ENCODE data around the gene HSPBP1.

The HSPBP1 gene

DNA sequence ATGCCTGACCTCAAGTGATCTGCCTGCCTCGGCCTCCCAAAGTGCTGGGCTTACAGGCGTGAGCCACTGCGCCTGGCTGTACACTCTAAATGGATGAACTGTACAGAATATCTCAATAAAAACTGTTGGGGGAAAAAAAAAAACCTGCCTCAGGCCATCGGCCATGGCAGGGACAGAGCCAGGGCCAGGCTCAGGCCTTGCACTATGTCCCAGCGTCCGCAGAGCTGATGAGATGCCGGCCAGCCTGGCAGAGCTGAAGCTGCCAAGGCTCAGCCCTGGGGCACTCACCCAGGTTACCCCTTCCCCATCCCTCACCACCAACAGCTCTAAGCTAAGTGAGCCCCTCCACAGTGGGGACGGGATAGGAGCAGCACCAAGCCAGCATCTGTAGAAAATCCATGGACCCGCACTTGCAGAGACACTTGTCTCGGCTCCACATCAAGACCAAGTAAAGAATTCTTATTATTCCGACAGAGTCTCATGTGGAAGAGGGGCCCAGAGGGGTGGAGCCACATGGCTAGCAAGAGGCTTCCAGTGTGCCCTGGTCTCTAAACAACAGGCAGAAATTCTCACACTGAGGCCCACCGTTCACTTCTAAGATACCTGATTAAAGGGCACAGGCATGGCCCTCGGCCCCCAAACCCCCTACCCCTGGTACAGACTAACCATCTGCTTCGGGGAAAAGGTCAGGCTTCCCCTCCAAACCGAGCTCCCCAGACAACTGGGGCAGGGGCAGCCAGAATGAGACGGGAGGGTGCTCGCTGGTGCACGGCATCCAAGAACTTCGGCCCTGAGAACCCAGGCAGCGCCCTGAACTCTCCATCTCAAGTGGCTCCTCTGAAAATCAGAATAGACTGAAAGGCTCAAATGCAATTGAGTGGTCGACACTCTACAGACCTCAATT is 26.9 kb downstream of the HSPBP1 start:
- DNase-seq, result no peak

DNA sequence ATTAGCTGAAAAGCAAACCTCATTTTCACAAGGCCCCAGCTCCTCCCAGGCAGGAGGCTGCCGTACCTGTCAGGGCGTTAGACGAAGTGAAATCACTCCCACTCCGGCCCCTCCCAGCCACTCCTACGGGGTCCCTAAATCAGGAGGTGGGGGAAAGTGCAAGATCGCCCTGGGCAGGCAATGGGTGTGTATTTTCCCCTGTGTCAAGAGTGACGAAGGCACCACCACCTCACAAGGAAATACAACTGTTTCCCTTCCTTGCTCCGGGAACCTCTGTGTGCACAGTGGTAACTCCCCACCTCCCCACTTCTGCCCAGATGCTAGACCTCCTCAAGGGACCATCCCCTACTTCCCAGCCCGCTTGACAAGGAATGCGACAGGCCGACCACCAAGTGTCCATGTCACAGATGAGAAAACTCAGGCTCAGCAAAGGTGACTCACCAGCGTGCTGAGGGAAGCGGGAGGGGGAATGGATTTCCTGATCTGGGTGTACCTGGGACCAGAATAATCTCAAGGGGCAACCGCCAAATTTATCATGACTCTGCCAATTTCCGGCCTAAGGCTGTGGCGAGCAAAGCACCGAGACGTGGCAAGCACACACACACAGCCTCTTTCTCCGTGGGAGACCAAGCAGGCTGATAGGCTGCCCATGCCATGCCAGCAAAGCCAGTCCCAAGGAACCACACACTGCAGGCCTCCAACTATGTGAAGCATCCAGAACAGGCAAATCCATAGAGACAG is 28.4 kb downstream of the HSPBP1 start:
- no peak for DNase-seq

DNA sequence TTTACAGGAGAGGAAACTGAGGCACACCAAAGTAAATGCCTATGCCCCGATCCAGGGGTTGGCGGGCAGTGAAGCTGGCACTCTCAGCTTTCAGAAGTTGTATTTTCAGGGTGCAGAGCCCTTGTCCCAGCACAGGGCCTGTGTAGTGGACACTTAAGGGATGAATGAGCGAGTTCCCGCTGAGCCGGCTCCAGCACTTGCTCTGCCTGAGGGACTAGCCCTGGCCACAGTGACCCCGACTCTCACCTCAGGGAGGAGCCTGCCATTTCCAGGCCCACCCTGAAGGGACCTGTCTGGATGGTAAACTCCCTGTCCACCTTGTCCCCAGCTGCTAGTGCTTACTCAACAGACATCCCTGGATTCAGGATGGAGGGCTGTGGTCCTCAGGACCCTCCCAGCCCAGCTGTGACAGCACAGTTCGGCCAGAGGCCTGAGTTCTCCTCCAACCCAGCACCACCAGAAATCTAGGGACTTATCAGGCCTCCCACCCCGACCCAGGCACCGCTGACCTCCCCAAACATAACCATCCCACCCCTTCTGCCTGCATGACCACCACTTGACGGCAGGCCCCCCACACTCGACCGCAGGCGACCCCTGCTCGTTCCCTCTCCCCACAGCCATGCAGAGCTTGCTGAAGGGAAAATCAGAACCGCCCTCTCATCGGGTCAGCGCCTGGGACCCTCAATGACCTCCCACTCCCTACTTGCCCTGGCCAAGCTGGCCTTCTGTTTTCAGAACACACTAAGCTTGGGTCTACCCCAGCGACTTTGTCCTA is 29.5 kb downstream of the HSPBP1 start:
- no peak for DNase-seq

DNA sequence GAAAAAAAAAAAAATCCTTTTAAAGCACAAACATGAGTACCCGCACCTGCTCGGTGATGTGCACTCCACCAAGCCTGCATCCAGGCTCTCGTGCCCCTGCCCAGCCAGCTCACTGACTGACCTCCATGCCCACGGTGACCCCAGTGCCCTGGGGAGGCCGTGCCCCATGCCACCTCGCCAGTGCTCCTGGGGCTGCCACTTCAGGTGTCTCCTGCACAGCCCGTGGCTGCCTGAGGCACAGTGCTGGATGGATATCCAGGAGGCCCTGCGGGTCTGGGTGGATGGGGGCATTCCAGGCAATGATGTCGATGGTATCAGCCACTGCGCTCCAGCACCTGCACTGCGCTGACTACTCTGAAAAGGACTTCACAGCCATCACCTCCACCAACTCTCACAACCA is 30.1 kb downstream of the HSPBP1 start:
- no peak for DNase-seq

DNA sequence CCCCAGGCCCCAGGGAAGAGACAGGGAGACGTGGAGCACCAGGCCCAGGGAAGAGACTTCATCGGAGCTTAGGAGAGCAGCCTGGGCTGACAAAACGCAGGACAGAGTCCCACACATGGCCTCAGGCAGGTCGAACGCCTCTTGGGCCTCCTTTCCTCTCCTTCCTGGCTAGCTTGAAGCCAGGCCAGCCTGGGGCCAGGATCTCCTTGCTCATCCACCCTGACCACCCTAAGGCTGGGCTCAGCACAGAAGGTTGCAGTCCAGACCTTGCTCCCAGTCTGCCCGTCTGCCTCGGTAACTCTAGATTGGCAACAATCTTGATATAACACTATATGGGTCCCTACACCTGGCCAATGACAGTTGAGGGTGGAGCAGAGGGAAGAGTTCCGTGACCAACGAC is 31.2 kb downstream of the HSPBP1 start:
- no peak for DNase-seq

DNA sequence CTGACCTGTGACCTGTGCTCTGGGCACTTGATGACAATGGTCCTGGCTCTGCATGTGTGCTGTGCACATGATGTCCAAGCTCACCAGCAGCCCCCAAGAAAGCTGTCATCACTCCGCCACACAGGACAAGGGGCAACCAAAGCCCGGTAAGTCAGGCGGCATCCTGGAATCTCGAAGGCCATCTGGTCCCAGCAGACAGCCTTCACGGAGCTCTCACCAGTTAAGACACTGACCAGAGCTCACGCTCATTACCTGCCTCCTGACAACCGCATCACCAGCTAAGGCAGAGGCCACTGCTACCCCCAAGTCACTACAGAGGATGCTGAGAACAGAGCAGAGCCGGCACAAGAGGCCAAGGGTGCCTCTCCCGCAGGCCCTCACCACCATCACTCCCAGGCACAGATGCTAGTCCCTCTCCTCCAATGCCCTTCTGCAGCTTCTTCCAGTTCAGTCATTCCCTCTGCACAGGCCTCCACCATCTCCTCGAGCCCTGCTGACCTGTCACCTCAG is 31.7 kb downstream of the HSPBP1 start:
- no peak for DNase-seq

DNA sequence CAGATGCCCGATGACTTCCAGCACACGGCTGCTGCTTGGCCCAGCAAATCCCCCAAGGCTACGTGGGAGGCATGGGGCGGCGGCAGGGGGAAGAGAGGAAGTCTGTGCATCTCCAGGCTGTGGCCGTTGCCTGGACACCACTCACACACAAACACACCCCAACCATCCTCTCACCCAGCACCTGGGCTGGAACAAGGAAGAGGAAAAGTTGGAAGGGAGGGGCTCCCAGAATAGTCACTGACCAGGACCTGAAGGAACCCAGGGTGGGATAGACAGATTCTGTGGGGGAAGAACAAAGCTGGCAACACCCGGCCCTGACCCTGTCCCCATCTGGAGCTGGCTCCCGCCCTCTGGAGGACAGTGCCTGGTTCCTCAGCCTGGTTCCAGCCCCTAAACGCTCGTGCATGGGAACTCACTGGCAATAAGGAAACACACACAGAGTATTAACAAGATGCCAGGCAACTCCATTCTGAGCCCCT is 32.2 kb downstream of the HSPBP1 start:
- DNase-seq, result no peak

DNA sequence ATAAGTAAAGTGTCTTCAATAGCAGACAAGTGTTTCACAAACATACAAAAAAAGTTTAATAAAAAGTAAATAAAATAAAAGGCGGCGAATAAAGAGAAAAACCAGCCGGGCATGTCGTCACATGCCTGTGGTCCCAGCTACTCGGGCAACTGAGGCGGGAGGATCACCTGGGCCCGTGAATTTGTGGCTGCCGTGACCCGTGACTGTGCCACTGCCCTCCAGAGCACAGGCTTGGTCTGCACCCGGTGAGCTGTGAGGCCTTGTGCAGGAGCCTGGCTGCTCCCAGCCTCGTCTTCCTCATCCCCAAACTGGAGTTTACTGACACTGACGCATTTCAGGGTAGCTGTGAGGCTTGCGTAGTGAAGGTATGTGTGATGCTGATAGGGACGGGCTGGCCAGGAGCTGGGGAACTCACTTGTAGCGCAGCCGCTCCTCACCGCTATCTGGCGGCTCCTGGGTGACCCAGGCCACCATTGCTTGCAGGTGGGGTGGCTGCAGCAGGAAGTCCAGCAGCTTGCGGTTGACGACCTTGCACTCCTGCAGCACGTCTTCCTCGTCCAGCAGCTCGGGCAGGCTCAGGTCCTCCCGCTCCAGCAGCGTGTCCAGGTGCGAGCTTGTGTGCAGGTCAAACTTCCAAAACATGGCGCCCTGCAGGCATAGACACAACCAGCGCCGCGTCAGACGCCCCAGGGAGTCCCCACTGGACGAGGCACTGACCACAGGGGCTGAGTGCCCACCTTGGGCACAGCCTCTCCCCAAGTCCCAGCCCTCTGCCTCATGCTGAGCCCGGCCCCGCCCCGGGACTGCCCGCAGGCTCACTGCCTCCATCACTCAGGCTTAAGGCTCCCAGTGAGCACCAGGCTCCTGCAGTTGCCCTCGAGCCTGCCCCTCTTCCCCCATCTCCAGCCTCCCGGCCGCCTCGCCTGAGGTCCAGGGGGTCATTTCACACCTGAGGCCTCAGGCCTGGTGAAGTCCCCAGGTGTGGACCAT is 33.2 kb downstream of the HSPBP1 start:
- DNase-seq, result no peak

DNA sequence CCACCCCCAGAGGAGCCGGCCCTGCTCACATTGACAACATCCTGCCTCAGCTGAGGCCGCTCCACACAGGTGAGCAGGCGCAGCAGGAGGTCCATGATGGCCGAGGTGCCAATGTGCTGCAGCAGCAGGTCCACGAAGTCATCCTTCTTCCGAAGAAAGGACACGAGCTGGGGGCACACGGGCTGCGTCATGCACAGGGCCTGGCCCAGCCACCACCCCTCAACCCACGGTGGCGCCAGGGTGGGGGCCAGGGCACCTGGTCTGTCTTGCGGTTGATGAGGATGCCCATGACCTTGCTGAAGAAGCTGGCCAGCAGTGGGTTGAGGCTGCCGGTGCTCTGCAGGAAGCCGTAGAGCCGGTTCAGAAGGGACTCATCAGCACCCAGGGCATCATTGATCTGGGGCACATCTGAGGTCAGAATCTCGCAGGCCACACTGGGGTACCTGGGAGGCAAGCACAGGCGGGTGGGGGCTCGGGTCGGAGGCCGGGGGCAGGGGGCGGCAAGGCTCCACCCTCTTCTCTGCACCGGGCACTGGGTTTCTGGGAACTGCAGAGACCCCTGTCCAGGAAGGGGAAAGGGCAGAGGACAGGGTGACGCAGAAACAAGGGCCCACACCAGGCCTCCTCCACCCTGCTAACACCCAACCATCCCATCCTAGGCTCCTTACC is 34.5 kb downstream of the HSPBP1 start:
- no peak for DNase-seq

DNA sequence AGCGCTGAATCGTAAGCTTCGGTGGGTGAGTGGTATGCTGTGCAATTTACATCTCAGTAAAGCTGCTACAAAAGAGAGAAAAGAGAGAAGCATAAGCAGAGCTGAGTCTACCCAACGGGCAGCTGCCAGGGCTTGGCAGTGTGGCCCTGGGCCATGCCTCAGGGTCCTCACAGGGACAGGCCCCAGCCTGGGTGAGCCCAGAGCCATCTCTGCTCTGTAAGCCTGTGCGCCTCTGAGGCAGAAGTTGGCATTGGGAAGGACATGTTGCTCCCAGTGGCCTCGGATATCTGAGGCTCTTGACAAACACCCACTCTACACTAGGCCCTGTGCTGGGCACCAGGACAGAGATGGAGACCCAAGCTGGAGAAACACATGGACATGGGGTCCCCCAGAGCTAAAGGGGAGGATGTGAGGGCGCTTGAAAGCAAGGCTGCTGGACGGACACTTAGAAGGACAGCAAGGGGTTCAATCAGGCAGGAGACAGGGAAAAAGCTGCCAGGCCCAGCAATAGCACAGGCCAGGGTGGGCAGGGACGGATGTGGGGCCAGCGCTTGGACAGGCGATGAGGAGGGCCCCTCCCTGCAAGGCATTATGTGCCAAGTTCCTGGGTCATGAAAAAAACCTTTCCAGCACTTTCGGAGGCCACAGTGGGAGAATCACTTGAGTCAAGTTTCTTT is 35.8 kb downstream of the HSPBP1 start:
- DNase-seq, result no peak

DNA sequence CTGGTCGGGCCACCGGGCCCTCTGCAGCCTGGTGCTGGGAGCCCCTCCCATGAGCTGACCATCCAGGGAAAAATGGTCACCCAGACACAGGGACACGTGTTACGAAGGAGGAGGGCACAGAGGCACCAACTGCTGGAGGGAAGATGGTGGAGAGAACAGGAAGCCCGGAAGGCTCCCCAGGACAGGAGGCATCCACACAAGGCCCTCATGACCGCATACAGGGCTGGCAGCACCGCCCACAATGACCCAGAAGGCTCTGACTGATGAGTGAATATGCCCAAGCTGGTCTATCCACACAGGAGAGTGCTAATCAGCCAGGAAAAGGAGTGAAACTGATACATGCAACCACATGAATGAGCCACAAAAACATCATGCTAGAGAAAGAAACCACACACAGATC is 37.4 kb downstream of the HSPBP1 start:
- DNase-seq, result no peak

DNA sequence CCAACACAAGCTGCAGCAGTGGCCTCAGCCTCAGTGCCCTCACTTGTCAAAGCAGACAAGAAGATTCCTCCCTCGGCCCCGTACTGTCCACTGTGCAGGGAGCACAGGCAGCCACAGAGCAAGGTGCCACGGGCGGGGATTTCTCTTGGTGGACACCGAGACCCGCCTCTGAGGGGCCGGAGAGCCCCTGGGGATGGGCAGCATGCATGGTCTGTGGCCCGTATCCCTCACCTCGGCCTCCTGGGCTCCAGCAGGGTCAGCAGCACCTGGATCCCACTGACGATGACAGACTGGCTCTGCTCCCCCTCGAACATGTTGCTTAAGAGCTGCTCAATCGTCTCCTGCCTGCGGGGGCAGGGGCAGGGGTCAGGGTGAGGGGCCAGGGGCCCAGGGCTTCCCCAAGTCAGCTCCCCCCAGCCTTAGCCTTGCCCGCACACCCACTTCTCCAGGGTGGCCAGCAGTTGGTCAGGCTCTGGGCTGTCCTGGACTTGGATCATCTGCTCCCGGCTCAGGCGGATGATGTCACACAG is 37.9 kb downstream of the HSPBP1 start:
- DNase-seq, result no peak

DNA sequence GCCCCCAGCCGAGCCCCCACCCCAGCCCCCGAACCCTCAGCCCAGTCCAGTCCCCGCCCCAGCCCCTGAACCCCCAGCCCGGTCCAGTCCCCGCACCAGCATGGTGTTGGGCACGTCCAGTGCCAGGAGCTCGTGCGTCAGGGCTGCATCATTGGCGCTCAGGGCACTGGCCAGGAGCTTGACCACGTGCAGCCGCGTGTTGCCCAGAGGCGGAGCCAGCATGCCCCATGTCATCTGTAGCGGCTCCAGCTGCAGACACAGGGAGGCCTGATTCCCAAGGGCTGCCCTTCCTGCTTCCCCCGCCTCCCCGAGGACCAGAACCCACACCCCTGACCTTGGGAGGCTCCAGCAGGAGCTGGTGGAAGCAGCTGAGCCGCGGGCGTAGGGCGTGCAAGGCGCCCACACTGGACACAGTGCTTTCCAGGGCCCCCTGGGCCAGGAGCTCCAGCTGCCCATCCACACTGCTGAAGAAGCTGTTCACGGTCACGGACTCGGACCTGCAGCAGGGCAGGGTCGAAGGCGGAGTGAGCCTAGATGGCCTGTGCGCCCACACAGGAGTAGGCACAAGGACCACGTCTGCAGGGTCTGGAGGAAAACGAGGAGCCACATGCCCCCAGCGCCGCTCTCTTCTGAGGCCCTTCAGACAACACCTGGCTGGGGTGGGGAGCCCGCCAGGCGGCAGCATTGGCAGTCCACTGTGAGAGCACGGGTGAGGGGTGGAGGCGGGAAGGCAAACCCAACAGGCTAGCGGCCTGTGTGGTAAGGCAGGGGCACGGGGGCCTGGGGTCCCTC is 38.6 kb downstream of the HSPBP1 start:
- no peak for DNase-seq

DNA sequence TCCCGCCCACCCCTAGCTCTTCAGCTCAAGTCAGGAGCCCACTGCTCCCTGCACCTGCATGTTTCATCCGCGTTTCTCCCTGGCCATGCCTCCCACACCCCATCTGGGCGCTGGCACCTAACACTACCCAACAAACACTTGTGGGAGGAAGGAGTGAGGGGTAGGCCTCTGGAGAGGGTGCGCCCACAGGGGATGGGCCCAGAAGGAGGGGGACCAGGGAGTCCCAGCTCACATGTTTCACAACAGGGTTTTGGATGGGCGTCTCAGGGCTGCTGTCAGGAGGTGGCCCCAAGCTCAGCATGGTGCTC is 39.2 kb downstream of the HSPBP1 start:
- DNase-seq, result no peak

DNA sequence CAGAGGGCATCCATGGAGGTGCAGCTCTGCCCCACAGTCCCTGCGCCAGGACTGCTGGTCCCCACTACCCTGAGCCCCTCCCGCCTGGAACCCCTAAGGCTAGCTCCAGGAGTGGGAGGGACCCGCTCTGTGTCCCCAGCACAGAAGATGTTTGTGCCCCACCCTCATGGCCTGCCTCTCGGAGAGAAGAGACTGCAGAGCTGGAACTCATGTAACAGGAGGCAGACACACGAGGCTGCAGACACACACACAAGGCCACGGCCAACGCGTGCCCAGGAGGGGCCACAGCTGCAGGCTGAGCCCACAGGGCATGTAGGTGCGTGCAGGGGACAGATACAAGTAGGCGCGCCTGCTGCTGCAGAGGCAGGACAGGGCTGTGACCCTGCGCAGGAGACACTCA is 40.9 kb downstream of the HSPBP1 start:
- DNase-seq, result no peak

DNA sequence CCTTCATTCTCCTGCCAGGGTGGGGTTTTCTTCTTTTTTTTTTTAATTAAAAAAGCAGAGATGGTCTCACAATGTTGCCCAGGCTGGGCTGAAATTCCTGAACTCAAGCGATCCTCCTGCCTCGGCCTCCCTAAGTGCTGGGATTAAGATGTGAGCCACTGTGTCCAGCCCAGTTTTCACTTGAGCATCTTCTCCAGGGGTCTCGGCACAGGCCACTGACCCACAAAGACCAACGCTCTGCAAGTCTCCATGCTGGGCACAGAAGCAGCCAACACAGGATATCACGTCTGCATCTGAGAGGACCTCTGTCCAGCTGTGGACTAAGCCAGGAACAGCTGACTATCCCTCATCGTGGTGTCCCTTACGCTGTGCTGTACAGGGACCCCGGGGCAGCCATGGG is 41.9 kb downstream of the HSPBP1 start:
- DNase-seq, result no peak

DNA sequence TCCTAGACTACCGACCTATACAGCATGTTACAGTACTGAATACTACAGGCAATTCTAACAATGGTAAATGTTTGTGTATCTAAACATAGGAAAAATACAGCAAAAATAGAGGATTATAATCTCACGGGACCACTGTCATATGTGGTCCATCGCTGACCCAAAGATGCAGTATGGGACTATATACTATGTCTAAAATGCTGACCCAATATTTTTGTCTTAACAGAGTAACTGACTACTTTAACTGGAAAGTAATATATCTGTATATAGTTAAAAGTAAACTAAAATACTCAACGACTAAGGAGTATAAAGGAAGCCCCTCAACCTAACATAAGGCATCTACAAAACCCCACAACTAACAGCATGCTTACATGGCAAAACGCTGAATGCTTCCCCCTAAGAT is 46.9 kb downstream of the HSPBP1 start:
- no peak for DNase-seq

DNA sequence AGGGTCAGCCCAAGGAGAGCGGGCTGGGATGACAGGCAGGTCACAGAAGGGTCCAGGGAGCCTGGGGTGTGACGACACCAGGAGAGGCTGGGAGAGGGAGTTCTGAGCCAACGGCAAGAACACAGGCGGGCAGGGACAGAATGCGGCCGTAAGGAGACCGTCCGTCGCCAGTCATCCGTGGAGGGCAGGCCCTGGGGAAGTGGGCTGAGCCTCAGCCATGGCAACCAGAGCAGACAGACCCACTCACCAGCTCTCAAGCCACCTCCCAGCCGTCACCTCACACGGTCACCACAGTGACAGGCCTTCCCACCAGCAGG is 47.7 kb downstream of the HSPBP1 start:
- DNase-seq, result no peak

DNA sequence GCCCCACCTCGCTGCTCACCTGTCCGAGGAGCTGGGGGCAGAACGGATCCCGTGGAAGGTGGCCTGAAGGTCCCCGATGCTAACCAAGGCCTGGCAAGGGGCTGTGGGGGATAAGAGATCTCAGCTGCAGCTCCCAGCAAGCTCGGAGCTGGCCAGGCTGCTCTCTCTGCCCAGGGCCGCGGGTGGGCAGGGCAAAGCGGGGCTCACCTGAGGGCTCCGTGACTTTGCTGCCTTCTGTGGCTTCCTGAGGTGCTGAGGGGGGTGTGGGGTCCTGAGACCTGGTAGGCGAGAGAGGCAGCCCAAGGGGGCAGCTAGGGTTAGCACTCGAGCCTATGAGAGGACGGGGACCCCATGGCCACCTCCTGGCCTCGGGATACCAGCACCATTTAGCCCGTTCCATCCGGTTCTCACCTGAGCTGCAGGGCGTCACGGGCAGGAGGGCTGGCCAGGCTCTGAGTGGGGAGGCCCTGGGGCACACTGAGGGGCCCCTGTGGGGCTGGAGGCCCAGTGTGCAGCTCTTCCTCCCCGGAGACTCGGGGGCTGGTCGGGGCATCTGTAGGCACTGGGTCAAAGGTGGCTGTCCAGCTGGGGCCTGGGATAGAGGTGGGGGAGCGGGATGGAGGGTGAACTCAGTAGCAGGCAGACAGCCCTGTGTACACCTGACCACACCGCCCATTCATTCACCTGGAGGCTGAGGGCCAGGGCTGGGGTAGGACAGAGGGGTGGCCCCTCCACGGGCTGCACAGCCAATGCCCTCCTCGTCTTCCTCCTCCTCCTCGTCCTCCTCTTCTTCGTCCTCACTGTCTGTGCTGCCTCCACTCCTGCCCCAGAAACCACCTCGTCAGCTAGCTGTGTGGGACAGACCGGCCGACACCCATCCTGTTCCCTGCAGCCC is 48.3 kb downstream of the HSPBP1 start:
- DNase-seq, result no peak
